GM19025 (cell line): Measurements from ENCODE around the gene PRKAR2B.
"Not testable (repeated sequence)": the region's sequence is repeated elsewhere in the genome, so short reads cannot be mapped to it uniquely, and the experiment has no call there.

ENCODE experiments used
- ATAC-seq: cut with Tn5 transposase; IDR thresholded peaks from one replicate; pipeline ENCODE4 v1.9.1; 2021; ENCODE audit warnings: mild to moderate bottlenecking, low read depth, moderate library complexity; ENCODE audit not compliant: unreplicated experiment

PRKAR2B gene

DNA sequence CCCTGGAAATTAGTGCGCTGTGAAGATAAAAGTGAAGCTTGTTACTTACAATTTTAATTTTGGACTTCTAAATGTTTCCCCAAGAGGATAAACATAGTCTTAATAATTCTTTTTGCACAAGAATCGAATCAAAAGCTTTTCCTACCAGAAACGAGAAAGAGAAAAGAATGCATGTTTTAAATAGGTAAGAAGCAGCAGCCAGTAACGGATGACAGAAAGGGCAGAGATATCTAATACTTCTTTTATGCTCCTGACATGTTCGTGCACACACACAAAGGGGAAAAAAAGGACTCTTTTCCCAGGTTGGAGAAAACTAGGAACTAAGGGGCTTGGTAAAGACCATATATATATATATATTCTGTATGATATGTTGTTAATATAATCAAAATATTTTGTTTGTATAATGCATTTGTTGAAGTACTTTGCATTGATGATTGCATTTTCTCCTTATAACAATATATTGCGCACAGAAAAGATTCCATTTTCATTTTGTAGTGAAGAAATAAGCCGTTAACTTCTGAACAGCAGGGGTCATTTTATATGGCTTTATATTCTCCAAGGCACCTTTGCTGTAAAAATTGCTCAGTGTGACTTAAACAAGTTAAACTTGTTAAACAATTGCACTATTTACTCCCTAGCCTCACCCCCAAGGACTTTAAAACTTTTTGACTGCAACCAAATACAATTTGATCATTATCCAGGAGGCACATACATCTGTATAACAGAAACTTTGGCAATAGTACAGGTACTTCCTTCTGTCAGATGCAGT lies 2.2 kb downstream of the PRKAR2B start:
- ATAC-seq: no peak

DNA sequence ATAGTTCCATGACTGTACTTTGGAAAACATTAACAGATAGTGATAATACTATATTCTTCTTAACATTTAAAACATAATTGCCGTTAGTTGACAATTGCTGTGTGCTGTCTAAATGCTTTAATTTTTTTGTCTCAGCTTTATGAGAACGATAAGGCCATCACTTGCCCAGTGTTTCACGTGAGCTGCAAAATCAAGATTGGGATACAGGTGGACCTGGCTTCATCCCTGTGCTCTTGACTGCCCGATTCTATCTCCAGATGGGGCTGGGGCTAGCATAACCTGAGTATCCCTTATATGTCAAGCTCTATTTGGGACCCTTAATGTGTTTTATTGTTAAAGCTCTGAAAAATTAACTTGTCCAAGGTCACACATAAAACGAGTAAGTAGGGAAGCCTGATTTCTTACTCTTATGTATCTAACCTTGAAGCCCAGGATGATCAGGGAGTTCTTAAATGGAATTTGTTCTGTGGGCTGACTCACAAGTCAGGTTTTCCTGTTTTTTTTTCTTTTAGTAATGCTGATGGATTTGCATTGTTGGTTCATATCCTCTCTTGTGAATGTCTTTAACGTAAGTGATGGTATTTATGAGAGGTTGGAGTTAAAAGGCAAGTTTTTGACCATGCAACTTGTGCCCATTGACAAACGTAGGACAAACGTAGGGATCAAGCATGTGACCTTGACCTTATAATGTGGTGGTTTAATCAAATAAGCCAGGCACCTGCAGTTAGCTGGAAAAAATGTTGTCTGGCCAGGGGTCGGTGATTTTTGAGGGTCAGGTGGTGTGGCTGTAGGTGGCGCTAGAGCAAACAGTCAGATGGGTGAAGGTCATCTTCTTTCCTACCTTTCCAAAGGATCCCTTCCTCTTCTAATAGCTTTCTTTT lies 3.6 kb downstream of the PRKAR2B start:
- no peak for ATAC-seq

DNA sequence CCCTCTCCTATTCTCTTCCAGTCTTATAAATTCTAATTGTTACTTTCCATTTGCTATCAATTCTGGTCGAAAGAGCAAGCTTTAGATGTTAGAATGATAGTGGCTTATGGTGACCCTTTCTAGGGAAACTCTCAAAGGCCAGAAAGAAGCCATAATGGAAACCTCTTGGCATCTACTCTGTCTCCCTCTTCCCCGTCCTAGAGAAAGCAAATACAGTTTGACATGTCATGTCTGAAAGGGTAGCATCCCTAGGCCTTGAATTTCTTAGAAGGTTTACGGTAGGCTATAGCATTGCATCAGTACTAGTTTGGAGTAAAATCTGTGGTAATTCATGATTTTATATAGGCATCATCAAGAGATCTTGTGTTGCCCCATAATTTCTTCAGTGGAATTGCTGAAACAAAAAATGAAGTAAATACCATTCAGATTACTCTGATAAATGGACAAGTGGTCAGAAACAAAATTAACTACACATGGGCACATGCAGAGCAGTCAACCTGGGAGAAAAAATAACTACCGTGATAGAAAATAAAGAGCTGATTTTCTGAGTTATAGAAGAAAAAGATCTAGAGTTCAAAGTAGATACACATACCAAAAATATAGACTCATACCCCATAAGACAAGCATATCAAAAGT lies 4.4 kb downstream of the PRKAR2B start:
- no peak for ATAC-seq

DNA sequence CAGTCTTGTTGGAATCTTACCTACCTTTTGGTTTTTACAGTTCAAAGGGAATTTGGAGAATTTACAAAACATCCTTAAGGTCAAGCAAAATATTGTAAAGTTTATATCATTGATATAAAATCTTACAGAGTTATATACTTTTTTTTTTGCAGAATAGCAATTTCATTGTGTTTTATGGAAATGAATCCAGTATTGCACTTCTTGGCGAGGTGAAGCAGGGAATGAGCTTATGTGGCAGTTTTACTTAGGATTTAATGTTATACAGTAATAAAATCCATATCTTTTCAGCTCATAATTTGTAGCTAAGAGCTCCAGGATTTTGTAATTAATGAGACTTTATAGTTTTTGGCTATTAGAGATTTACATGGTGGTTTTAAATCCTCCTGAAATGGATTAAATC lies 5.0 kb downstream of the PRKAR2B start:
- ATAC-seq: no peak

DNA sequence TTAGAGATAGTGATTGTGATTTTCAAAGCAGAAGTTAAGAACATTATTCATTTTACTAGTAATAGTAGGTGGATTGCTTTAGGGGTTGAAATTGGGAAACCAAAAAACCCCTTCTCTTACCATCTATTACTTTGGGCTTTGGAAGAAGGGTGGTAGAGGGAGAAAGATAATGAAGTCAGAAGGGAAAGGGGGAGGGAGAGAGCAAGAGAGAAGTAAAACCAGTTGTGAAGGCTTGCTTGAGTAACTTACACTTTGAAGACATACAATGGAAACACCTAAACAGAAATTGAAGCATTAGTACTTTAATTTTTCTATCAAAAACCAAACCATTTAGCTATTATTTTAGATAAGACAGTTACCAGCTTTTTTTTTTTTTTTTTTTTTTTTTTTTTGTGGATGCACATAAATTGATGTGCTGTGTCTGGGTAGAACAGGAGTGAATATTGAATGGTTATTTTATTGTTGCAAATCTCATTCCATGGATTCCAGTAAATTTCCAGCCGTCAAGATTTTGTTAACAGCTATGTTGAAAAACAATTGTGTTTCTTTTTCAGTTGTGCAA lies 5.5 kb downstream of the PRKAR2B start:
- ATAC-seq: no peak

DNA sequence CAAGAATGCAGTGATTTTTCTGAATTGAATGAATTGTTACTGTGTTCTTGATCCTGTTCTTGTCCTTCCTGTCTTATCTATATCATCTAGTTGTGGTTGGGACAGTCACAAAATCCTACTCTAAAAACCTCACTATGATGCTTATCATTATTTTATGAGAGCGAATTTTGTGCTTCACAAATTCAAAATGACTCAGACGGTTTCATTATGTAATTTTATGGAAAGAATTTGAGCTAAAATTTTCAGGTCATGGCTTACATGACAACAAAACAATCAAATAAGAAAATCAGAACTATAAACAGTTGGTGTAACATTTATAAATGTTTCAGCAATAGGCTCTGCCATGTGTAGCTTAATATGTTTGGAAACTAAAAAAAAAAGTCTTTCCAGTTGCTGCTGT lies 6.9 kb downstream of the PRKAR2B start:
- no peak for ATAC-seq

DNA sequence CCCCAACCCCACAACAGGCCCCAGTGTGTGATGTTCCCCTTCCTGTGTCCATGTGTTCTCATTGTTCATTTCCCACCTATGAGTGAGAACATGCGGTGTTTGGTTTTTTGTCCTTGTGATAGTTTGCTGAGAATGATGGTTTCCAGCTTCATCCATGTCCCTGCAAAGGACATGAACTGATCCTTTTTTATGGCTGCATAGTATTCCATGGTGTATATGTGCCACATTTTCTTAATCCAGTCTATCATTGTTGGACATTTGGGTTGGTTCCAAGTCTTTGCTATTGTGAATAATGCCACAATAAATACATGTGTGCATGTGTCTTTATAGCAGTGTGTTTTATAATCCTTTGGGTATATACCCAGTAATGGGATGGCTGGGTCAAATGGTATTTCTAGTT lies 10.5 kb downstream of the PRKAR2B start:
- ATAC-seq: not testable (repeated sequence)

DNA sequence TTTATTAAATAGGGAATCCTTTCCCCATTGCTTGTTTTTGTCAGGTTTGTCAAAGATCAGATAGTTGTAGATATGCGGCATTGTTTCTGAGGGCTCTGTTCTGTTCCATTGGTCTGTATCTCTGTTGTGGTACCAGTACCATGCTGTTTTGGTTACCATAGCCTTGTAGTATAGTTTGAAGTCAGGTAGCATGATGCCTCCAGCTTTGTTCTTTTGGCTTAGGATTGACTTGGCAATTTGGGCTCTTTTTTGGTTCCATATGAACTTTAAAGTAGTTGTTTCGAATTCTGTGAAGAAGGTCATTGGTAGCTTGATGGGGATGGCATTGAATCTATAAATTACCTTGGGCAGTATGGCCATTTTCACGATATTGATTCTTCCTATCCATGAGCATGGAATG lies 11.6 kb downstream of the PRKAR2B start:
- not testable (repeated sequence) for ATAC-seq

DNA sequence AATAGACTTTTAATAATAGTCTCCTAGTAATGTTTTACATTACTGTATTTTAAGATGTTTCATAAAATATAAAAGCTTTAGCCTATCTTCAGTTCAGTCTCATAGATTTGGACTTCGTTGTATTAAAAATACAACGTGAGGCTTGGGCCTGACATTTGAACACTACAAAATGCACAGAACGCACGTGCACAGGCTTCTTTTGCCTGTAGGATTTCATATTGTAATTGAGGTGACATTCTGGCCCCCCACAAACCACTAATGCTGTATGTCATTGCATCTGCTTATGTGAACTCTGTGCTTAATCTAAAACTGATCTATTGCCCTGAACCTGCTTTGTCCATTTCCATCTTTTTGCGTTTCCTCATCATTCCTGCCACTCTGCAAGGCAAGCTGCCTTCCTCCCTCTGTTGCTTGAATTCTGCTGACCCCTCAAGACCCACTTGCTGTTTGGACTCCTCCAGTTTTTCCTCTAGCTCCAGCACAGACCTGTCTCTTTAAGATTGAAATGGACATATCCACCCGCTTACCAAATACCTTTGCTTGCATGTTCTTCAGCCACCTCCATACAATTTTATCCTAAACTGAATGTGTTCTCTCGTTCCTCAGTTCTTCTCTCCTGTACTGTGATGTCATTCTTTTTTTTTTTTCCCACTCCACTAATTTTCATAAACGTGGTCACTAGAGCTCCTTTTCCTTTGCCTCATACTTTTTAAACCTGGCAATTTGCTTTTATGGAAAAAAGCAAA lies 12.4 kb downstream of the PRKAR2B start:
- ATAC-seq: no peak

DNA sequence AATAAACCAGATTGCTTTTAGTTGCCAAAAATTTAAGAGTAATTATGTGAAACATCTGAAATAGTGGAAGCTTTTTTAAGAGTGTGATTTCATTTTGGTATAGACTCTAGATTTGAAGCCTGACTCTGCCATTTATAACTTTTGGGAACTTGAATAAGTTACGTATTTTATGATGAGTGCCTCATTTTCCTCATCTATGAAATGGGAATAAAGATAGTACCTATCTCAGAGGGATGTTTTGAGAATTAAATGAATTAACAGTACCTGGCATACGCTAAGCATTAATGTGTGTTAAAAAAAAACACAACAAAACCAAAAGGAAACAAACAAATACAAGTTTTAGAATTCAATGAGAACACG lies 12.9 kb downstream of the PRKAR2B start:
- no peak for ATAC-seq

DNA sequence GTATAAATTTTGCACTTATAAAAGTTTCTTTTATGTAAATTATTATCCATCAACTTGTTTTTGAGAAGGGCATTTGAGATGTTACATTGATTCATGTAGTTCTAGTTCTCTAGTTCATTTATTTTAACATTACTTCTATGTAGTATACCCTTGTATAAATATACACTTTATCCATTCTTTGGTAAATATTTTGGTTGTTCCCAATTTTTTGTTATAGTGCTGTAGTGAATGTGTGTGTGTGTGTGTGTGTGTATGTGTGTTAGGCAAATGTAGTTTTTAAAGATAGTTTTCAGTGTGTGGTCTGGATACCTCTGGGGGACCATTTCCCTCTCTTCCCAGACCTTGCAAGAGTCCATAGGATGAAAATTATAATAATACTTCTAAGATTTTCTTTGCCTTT lies 15.0 kb downstream of the PRKAR2B start:
- ATAC-seq: no peak

DNA sequence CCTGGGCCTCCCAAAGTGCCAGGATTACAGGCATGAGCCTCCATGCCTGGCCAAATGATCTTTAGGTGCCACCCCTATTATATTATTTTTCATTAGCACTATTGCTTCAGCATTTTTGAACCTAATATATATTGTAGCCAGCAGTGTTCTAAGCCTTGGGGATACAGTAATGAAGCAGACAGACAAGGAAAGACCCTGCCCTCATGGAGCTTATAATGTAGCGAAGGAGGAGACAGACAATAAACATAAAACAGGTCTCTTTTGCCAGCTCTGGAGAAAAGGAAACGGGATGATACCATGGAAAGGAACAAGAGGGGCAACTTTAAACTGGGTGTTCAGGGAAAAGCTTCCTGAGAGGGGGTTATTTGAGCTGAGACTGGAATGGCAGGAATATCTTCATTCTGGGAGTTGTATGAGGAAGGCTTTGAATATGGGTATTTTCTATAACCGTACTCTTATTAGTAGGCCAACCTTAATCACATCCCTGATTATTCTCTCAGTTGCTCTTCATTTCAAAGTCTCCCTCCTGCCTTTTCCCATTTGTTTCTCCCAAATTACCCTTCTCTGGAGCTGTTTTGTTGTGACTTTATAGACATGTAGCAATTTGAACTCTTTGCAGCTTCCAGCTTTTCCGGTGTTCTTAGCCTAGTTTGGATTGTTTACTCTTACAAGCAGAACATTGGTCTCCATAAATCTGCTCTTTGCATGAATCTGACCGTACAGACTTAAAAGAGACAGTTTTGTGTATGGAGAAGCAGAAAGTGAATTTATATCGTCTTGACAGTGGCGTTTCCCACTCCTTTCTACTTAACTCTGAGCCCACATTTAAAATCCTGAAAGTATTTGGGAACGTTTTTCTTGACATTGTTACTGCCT lies 19.0 kb downstream of the PRKAR2B start:
- no peak for ATAC-seq

DNA sequence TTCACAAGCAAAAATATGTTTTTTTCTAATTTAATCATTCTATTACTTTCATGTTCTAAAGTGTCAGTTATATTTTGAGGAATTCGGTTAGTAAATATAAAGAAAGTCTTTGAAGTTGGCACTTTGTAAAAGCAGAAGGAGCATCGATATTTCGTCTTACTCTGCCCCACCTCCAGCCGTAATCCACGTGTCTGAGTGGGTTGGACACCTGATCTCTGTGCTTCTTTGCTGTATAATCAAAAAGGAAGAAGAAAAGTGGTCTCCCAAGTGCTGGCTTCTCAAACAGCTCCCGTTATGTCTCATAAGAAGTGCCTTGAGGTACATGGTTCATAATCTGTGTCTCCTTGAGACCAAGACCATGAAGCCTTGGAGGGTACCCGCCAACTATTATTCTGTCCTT lies 19.8 kb downstream of the PRKAR2B start:
- no peak for ATAC-seq

DNA sequence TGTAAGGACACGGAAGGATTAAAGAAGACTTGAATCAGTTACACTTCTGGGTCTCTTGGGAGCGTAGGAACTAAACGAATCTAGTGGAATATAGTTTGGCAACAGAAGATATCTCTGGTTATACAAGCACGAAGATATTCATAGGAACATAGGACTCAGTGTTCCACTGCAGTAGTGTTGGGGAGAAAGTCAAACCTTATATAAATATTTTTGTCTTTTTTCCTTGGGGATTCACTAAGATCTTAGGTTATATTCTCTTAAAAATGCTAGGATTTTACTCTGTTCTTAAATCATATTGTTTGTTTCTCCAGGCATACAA lies 21.4 kb downstream of the PRKAR2B start:
- ATAC-seq: no peak

DNA sequence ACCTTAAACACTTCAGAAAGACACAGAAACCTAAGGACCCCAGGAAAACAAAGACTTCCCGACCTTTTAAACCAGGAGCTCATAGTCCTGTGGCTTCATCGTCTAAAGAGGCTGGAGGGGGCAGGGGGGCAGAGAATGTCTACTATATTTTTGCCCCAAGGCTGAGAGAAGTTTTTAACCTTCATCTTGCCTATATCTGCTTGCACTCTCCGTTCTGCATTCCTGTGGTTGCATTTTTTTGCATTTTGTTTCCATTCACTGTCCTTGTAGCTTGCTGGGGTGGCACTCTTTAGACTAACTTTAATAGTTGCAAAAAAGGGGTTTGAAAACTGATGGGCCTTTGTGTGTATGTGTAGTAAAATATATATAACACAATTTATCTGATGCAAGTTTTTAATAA lies 23.7 kb downstream of the PRKAR2B start:
- no peak for ATAC-seq

DNA sequence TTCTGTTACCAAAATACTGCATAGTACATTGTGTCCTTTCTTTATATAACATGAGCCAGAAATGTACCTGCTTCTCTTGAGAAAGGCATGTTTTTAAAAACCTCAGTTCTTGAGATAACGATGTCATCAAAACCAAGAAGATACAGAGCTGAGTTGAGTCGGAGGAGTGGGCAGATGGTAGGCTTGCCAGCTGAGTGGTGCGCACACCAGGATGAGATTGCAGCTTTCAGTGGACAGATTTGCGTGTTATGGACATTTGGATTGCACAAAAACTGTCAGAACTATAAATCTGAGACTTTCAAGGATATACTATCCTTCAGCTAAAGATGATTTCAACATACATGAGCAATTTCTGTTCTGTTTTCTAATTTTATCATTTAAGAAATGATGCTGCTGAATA lies 25.0 kb downstream of the PRKAR2B start:
- no peak for ATAC-seq

DNA sequence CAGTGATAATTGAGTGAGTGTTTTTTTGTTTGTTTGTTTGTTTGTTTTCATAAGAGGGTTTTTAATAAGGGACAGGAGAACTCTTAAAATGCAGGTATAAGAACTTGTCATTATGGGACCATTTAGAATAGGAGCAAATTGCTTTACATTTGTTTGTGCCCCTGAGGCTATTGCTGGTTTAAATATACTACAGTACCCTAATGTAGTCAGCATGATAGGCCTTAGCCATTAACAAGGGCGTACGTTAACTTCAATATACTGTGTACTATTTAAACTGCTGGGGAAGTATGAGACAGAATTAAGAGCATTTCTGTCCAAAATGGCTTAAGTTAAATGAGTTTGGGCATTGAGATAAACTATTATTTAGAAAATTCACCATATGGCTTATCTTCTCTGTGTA lies 26.2 kb downstream of the PRKAR2B start:
- ATAC-seq: no peak

DNA sequence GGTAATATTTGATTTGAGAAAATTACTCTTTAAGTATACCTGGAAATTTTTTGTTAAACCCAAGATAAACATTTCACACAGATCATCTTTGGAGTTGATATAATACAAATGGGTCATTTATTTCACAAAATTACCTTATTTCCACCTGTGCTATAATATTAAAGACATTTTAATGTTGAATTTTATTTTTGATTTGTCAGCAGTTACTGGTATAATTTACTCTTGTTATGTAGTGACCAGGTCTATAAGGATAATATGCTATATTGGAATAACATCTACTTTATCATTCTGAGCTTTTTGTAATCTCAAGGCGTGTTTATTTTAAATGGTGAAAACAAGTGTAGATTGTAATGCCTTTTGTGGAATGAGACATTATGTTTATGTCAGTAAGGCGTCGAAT lies 26.6 kb downstream of the PRKAR2B start:
- ATAC-seq: no peak

DNA sequence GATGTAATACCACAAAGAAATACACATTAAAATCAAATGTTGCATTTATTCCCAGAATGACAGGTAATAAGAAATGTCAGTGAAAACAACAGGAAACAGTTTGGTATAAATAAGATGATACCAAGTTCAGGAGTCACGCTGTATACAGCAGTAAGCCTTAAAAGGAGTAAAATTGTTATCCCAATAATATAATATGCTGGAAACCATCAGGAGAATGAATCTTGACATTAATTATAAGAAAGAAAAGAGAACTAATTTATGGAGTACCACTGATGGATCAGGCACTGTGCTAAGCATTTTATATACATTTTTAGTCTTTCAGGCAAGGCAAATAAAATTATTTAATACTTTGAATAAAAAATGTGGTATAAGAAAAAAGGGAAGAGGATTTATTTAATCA lies 27.6 kb downstream of the PRKAR2B start:
- ATAC-seq: no peak
